IMR-90 (cell line): Measurements from ENCODE around the gene RABGAP1. TPM values are rescaled to one million over a fixed set of nuclear protein-coding genes. Genes with fewer than 3 reads are reported as not detected.

Experiments
- ATAC-seq: fragments of 200-7000 bp; cut with Tn5 transposase; 2 replicates; pipeline ENCODE4 v1.9.1; 2020; ENCODE audit warnings: low read depth, mild to moderate bottlenecking, moderate library complexity
- BruUV-seq: library from RNA; stranded (reverse); fragments of 400-500 nt; replicated peaks from 2 replicates; lab custom pipeline; 2021; lab: Mats Ljungman, UMichigan
- CTCF ChIA-PET: fragments of 300-600 bp; formaldehyde crosslinking; extraction: SDS; loops from one replicate; lab custom pipeline; 2021; ENCODE audit warnings: antibody characterized with exemption; lab: Yijun Ruan, JAX
- POLR2A ChIA-PET: fragments of 300-600 bp; sonication (Branson Sonifier 250); formaldehyde crosslinking; loops from one replicate; lab custom pipeline; 2022; ENCODE audit warnings: antibody characterized with exemption; ENCODE audit not compliant: unreplicated experiment; lab: Charles Lee
- DNase-seq: peaks from one replicate; pipeline ENCODE4 v3.0.0; 2013
- H2AFZ ChIP-seq: replicated peaks from 2 replicates; pipeline ENCODE3; 2013; ENCODE audit warnings: low read length, mild to moderate bottlenecking; ENCODE audit not compliant: poor library complexity
- H2AK5ac ChIP-seq: 2 replicates; pipeline ENCODE4 v1.6.1; 2013; ENCODE audit warnings: low read depth, low read length, inconsistent platforms
- H2AK9ac ChIP-seq: replicated peaks from 2 replicates; pipeline ENCODE3; 2013; ENCODE audit warnings: mild to moderate bottlenecking, low read depth, low read length, moderate library complexity; ENCODE audit not compliant: poor library complexity
- H2BK120ac ChIP-seq: 2 replicates; pipeline ENCODE4 v1.6.1; 2013; ENCODE audit warnings: low read depth, low read length, inconsistent platforms
- H2BK15ac ChIP-seq: 3 replicates; pipeline ENCODE4 v1.6.1; 2013; ENCODE audit warnings: low read depth, low read length, inconsistent platforms
- H2BK20ac ChIP-seq: 2 replicates; pipeline ENCODE4 v1.6.1; 2013; ENCODE audit warnings: low read depth, mild to moderate bottlenecking, inconsistent platforms, low read length, moderate library complexity
- H2BK5ac ChIP-seq: 2 replicates; pipeline ENCODE4 v1.6.1; 2013; ENCODE audit warnings: mild to moderate bottlenecking, low read depth, low read length, inconsistent platforms; ENCODE audit not compliant: poor library complexity, severe bottlenecking
- H3K14ac ChIP-seq: replicated peaks from 2 replicates; pipeline ENCODE4 v1.6.1; 2013; ENCODE audit warnings: low read depth, low read length, inconsistent platforms
- H3K18ac ChIP-seq: 2 replicates; pipeline ENCODE4 v1.6.1; 2013; ENCODE audit warnings: low read depth, low read length, control low read depth
- H3K23ac ChIP-seq: 2 replicates; pipeline ENCODE4 v1.6.1; 2013; ENCODE audit warnings: low read depth, low read length, inconsistent platforms
- H3K27ac ChIP-seq: 2 replicates; pipeline ENCODE4 v1.5.1; 2013; ENCODE audit warnings: mild to moderate bottlenecking, control low read depth, low read length; ENCODE audit not compliant: insufficient read depth
- H3K27me3 ChIP-seq: 2 replicates; pipeline ENCODE4 v1.6.1; 2013; ENCODE audit warnings: low read length; ENCODE audit not compliant: control insufficient read depth, insufficient read depth
- H3K36me3 ChIP-seq: 2 replicates; pipeline ENCODE4 v1.6.1; 2013; ENCODE audit warnings: low read length, mixed read lengths; ENCODE audit not compliant: control insufficient read depth, insufficient read depth
- H3K4ac ChIP-seq: 2 replicates; pipeline ENCODE4 v1.6.1; 2013; ENCODE audit warnings: low read depth, low read length, inconsistent platforms
- H3K4me1 ChIP-seq: 2 replicates; pipeline ENCODE4 v1.6.1; 2013; ENCODE audit warnings: low read length, mixed read lengths; ENCODE audit not compliant: control insufficient read depth, insufficient read depth
- H3K4me2 ChIP-seq: 2 replicates; pipeline ENCODE4 v1.6.1; 2013; ENCODE audit warnings: low read depth, mild to moderate bottlenecking, control low read depth, low read length, moderate library complexity
- H3K4me3 ChIP-seq: 2 replicates; pipeline ENCODE4 v1.5.1; 2013; ENCODE audit warnings: low read depth, mild to moderate bottlenecking, control low read depth, low read length, moderate library complexity; ENCODE audit not compliant: insufficient read depth
- H3K56ac ChIP-seq: 2 replicates; pipeline ENCODE4 v1.6.1; 2013; ENCODE audit warnings: low read length, inconsistent platforms; ENCODE audit not compliant: insufficient read depth; ENCODE audit errors: extremely low read depth
- H3K79me1 ChIP-seq, 2 experiments: 2 replicates each; pipeline ENCODE4 v1.6.1; 2013; ENCODE audit warnings: low read length in 2 of 2, inconsistent platforms in 1 of 2, low read depth in 1 of 2
- H3K9ac ChIP-seq: 2 replicates; pipeline ENCODE4 v1.6.1; 2013; ENCODE audit warnings: low read depth, low read length, control low read depth
- H3K9me1 ChIP-seq: 2 replicates; pipeline ENCODE4 v1.6.1; 2013; ENCODE audit warnings: low read length, inconsistent platforms; ENCODE audit not compliant: insufficient read depth
- H3K9me3 ChIP-seq: 2 replicates; pipeline ENCODE4 v1.6.1; 2013; ENCODE audit warnings: low read length; ENCODE audit not compliant: control insufficient read depth, insufficient read depth
- H4K20me1 ChIP-seq: 2 replicates; pipeline ENCODE4 v1.6.1; 2013; ENCODE audit warnings: low read length, inconsistent platforms; ENCODE audit not compliant: insufficient read depth
- H4K5ac ChIP-seq: 2 replicates; pipeline ENCODE4 v1.6.1; 2013; ENCODE audit warnings: mild to moderate bottlenecking, low read depth, low read length, control low read depth
- H4K8ac ChIP-seq, 2 experiments: 2 replicates each; pipeline ENCODE4 v1.6.1; 2013; ENCODE audit warnings: low read depth in 2 of 2, low read length in 2 of 2, control low read depth in 1 of 2, inconsistent platforms in 1 of 2
- H4K91ac ChIP-seq: 2 replicates; pipeline ENCODE4 v1.6.1; 2013; ENCODE audit warnings: low read depth, low read length, inconsistent platforms; ENCODE audit not compliant: insufficient read depth
- BHLHE40 ChIP-seq: fragments of 150-350 bp; IDR thresholded peaks from 2 replicates; pipeline ENCODE4 v1.6.1; 2016; ENCODE audit warnings: mild to moderate bottlenecking, low read depth, low read length
- CEBPB ChIP-seq: IDR thresholded peaks from 2 replicates; pipeline ENCODE4 v1.6.1; 2012; ENCODE audit warnings: low read depth, low read length, improper control_type of control experiment
- CHD1 ChIP-seq: IDR thresholded peaks from 2 replicates; pipeline ENCODE4 v1.6.1; 2012; ENCODE audit warnings: low read depth, low read length, improper control_type of control experiment
- FOS ChIP-seq: fragments of 150-350 bp; IDR thresholded peaks from 2 replicates; pipeline ENCODE4 v1.6.1; 2016; ENCODE audit warnings: low read depth, low read length
- MAFK ChIP-seq: IDR thresholded peaks from 2 replicates; pipeline ENCODE4 v1.6.1; 2012; ENCODE audit warnings: low read depth, low read length, improper control_type of control experiment
- MAZ ChIP-seq: IDR thresholded peaks from 2 replicates; pipeline ENCODE4 v1.6.1; 2012; ENCODE audit warnings: low read depth, mild to moderate bottlenecking, low read length, improper control_type of control experiment, moderate library complexity, borderline replicate concordance
- MXI1 ChIP-seq: IDR thresholded peaks from 2 replicates; pipeline ENCODE4 v1.6.1; 2012; ENCODE audit warnings: low read depth, mild to moderate bottlenecking, low read length, moderate library complexity, borderline replicate concordance
- NFE2L2 ChIP-seq: fragments of 150-350 bp; IDR thresholded peaks from 2 replicates; pipeline ENCODE4 v1.6.1; 2016; ENCODE audit warnings: low read depth, mild to moderate bottlenecking, low read length
- POLR2A ChIP-seq: IDR thresholded peaks from 2 replicates; pipeline ENCODE4 v1.6.1; 2012; ENCODE audit warnings: mild to moderate bottlenecking, low read depth, low read length
- RAD21 ChIP-seq: IDR thresholded peaks from 2 replicates; pipeline ENCODE4 v1.6.1; 2012; ENCODE audit warnings: low read length, improper control_type of control experiment
- RCOR1 ChIP-seq: IDR thresholded peaks from 2 replicates; pipeline ENCODE4 v1.6.1; 2012; ENCODE audit warnings: mild to moderate bottlenecking, low read length, improper control_type of control experiment; ENCODE audit not compliant: insufficient replicate concordance
- RFX5 ChIP-seq: IDR thresholded peaks from 2 replicates; pipeline ENCODE4 v1.8.0; 2012; ENCODE audit warnings: low read depth, mild to moderate bottlenecking, low read length, moderate library complexity
- SMC3 ChIP-seq: fragments of 150-350 bp; IDR thresholded peaks from 2 replicates; pipeline ENCODE4 v1.6.1; 2016; ENCODE audit warnings: low read depth, mild to moderate bottlenecking, antibody characterized with exemption, low read length, moderate library complexity
- WGBS, 2 experiments: methylation state at CpG; one replicate each; pipeline versions ENCODE4 v1.1.5 to v1.1.7; 2013; ENCODE audit warnings: missing lambda C conversion rate in 2 of 2; ENCODE audit not compliant: insufficient read length in 1 of 2; ENCODE audit errors: extremely low coverage in 2 of 2; 5-methylcytosine and 5-hydroxymethylcytosine counted together
- dilution Hi-C: fragments of 300-500 bp; cut with HindIII; formaldehyde crosslinking; loops from one replicate; pipeline ENCODE4 v1.14.3; 2018; ENCODE audit warnings: low sequenced_read_pairs; ENCODE audit not compliant: unreplicated experiment
- in situ Hi-C: fragments of 300-500 bp; cut with MboI; formaldehyde crosslinking; loops from 3 replicates; pipeline ENCODE4 v1.14.3; 2019; ENCODE audit warnings: low sequenced_read_pairs, inconsistent platforms, mixed read lengths
- intact Hi-C: fragments of 100-400 bp; cut with micrococcal nuclease; formaldehyde crosslinking; loops from 2 replicates; pipeline ENCODE4 v1.10.0; 2022
- polyA plus RNA-seq, 3 experiments: library from polyadenylated mRNA; depleted of rRNA; stranded (reverse); fragments of >200 nt; gene quantifications; 2 replicates each; pipeline ENCODE4 v1.2.3, GENCODE V29; 2012; ENCODE audit warnings: low replicate concordance in 1 of 3
- total RNA-seq: library from RNA; depleted of rRNA; stranded (reverse); fragments of >200 nt; gene quantifications from 2 replicates; pipeline ENCODE4 v1.2.3, GENCODE V29; 2012
- TF ChIP-seq, protein P1 (sequence below): fragments of 150-350 bp; IDR thresholded peaks from 2 replicates; pipeline ENCODE4 v1.6.1; 2017; ENCODE audit warnings: mild to moderate bottlenecking, antibody characterized with exemption, low read length, low read depth
- TF ChIP-seq, protein P2 (sequence below): fragments of 150-350 bp; IDR thresholded peaks from 2 replicates; pipeline ENCODE4 v1.6.1; 2016; ENCODE audit warnings: low read depth, mild to moderate bottlenecking, low read length, moderate library complexity, borderline replicate concordance

Gene RABGAP1
- total and polyA plus RNA-seq, 2 of the 4 experiments (the other 2 are of a cell fraction): 20.0 to 53.9 TPM

DNA sequence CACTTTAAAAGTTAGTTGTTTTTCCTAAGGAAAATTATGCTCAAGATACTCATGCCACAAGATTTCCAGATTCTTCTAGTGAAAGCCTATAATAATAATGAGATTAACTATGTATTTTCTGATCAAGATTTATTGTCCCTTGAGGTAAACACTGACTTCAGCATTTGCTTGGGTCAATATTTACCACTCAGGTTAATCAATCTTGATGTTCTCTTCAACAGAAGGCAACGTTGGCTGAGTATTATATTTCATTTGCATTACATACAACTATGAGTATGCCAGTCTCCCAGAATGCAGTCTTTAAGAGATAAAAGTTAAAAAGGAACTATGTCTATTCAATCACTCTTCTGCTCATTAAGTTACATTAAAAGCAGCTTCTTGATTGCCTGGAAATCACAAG is 208.2 kb downstream of the RABGAP1 start:
- no peak for TF ChIP-seq MAFK
- no peak for TF ChIP-seq CHD1
- TF ChIP-seq POLR2A: no peak
- TF ChIP-seq RCOR1: no peak
- no peak for TF ChIP-seq SMC3
- TF ChIP-seq RAD21: no peak
- TF ChIP-seq MXI1: no peak
- no peak for TF ChIP-seq FOS
- TF ChIP-seq NFE2L2: no peak
- TF ChIP-seq, protein P1, sequence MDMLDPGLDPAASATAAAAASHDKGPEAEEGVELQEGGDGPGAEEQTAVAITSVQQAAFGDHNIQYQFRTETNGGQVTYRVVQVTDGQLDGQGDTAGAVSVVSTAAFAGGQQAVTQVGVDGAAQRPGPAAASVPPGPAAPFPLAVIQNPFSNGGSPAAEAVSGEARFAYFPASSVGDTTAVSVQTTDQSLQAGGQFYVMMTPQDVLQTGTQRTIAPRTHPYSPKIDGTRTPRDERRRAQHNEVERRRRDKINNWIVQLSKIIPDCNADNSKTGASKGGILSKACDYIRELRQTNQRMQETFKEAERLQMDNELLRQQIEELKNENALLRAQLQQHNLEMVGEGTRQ: no peak
- no peak for TF ChIP-seq CEBPB
- no peak for TF ChIP-seq MAZ
- no peak for TF ChIP-seq RFX5
- no peak for TF ChIP-seq BHLHE40
- TF ChIP-seq, protein P2, sequence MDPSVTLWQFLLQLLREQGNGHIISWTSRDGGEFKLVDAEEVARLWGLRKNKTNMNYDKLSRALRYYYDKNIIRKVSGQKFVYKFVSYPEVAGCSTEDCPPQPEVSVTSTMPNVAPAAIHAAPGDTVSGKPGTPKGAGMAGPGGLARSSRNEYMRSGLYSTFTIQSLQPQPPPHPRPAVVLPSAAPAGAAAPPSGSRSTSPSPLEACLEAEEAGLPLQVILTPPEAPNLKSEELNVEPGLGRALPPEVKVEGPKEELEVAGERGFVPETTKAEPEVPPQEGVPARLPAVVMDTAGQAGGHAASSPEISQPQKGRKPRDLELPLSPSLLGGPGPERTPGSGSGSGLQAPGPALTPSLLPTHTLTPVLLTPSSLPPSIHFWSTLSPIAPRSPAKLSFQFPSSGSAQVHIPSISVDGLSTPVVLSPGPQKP: no peak
- intact Hi-C loops (loop anchor here (5.0 kb wide), 1 partner anchor 63 kb away; no protein-coding TSS in a partner anchor), dilution Hi-C loops (no loop called here), in situ Hi-C loops (no loop called here)
- H3K27me3 ChIP-seq: no peaks in the 10 kb centered on the region
- no peak overlapping the region for H2AK9ac ChIP-seq
- H4K8ac ChIP-seq: no peak overlapping the region
- H2BK20ac ChIP-seq: no peak overlapping the region
- H3K4me1 ChIP-seq: no peaks in the 10 kb centered on the region
- no peak overlapping the region for H3K18ac ChIP-seq
- BruUV-seq: no TSS peak
- H4K91ac ChIP-seq: no peak overlapping the region
- no peaks in the 10 kb centered on the region for H3K79me1 ChIP-seq
- no peak overlapping the region for H3K4ac ChIP-seq
- no peak overlapping the region for H3K56ac ChIP-seq
- H3K9me3 ChIP-seq: no peaks in the 10 kb centered on the region
- H4K5ac ChIP-seq: no peak overlapping the region
- no peaks in the 10 kb centered on the region for H3K9me1 ChIP-seq
- POLR2A ChIA-PET: no interaction called here
- no CpG with 5 or more reads among the region's 1 CpG for WGBS, 2 experiments
- no peak overlapping the region for H2BK120ac ChIP-seq
- DNase-seq (no peak), ATAC-seq (no peak)
- H2AFZ ChIP-seq: no peak overlapping the region
- no peaks in the 10 kb centered on the region for H3K36me3 ChIP-seq
- no peak overlapping the region for H2BK15ac ChIP-seq
- H3K4me3 ChIP-seq: no peak overlapping the region
- no peak overlapping the region for H3K14ac ChIP-seq
- H3K27ac ChIP-seq: no peak overlapping the region
- no peak overlapping the region for H3K23ac ChIP-seq
- H2BK5ac ChIP-seq: no peak overlapping the region
- no peak overlapping the region for H2AK5ac ChIP-seq
- H4K20me1 ChIP-seq: no peaks in the 10 kb centered on the region
- CTCF ChIA-PET: no interaction called here
- H3K9ac ChIP-seq: no peak overlapping the region
- no peak overlapping the region for H3K4me2 ChIP-seq
